HEK293 (cell line): ENCODE data around the gene TEPSIN.

Experiments used
- ZNF23 ChIP-seq: fragments of 450-650 bp; formaldehyde crosslinking; IDR thresholded peaks from 2 replicates; pipeline ENCODE4 v1.5.1; 2016; ENCODE audit warnings: missing biosample characterization, missing genetic modification characterization, borderline replicate concordance
- ZNF274 ChIP-seq, 2 experiments: fragments of 200-500 bp in 1 of 2; fragments of 450-650 bp in 1 of 2; sonication (Bioruptor generic) in 1 of 2; formaldehyde crosslinking in 1 of 2; IDR thresholded peaks; 2 replicates each; pipeline versions ENCODE4 v1.5.1 to v1.6.1; 2014 to 2016; ENCODE audit warnings: borderline replicate concordance in 1 of 2, inconsistent platforms in 1 of 2, low read length in 1 of 2, missing biosample characterization in 1 of 2, missing genetic modification characterization in 1 of 2
- ZNF585B ChIP-seq: fragments of 450-650 bp; formaldehyde crosslinking; IDR thresholded peaks from 2 replicates; pipeline ENCODE4 v1.5.1; 2016; ENCODE audit warnings: missing biosample characterization, missing genetic modification characterization
- ZNF626 ChIP-seq: fragments of 450-650 bp; sonication (Bioruptor Pico); formaldehyde crosslinking; IDR thresholded peaks from 2 replicates; pipeline ENCODE4 v1.5.1; 2018; ENCODE audit warnings: missing biosample characterization, missing genetic modification characterization, inconsistent platforms
- ZNF776 ChIP-seq: fragments of 450-650 bp; formaldehyde crosslinking; IDR thresholded peaks from 2 replicates; pipeline ENCODE4 v1.5.0; 2017; ENCODE audit warnings: missing biosample characterization, missing genetic modification characterization, borderline replicate concordance
- TF ChIP-seq, protein P1 (sequence below): fragments of 450-650 bp; formaldehyde crosslinking; IDR thresholded peaks from 2 replicates; pipeline ENCODE4 v1.5.1; 2016; ENCODE audit warnings: missing biosample characterization, missing genetic modification characterization
- TF ChIP-seq, protein P2 (sequence below): fragments of 450-650 bp; formaldehyde crosslinking; IDR thresholded peaks from 2 replicates; pipeline ENCODE4 v1.5.1; 2017; ENCODE audit warnings: missing biosample characterization, missing genetic modification characterization
- TF ChIP-seq, protein P3 (sequence below): fragments of 450-650 bp; formaldehyde crosslinking; IDR thresholded peaks from 2 replicates; pipeline ENCODE4 v1.5.1; 2016; ENCODE audit warnings: missing biosample characterization, missing genetic modification characterization

DNA sequence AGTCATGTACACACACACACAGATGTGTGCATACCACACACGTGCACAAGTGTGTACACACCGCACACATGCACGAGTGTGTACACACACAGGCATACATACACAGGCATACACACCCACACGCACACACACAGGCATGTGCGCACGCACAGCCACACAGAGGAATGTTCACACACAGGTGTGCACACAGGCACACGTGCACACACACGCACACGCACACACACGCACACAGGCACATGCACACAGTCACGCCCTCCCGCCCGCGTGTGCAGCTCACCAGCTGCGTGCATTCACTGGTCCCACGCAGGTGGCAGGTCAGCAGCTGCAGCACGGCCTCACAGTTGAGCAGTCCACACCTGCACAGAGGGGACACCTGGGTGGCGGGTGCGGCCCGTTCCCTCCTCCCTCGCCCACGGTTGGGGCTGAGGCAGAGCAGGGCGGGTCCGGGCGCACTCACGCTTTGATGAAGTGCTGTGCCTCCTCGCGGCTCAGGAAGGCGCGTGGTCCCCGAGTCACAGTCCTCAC lies 7.7 kb downstream of the TEPSIN start:
- TF ChIP-seq ZNF585B (tag by site-specific recombination) (no peak), ZNF23 (tag by site-specific recombination) (no peak), ZNF776 (no peak), ZNF626 (tag by site-specific recombination) (no peak), ZNF274 (IDR thresholded peaks at IDR 0.05; ENCODE audit: low read length) (no peak), ZNF274 (tag by site-specific recombination; IDR thresholded peaks at IDR 0.05; ENCODE audit: borderline replicate concordance) (no peak)
- TF ChIP-seq, protein P1, sequence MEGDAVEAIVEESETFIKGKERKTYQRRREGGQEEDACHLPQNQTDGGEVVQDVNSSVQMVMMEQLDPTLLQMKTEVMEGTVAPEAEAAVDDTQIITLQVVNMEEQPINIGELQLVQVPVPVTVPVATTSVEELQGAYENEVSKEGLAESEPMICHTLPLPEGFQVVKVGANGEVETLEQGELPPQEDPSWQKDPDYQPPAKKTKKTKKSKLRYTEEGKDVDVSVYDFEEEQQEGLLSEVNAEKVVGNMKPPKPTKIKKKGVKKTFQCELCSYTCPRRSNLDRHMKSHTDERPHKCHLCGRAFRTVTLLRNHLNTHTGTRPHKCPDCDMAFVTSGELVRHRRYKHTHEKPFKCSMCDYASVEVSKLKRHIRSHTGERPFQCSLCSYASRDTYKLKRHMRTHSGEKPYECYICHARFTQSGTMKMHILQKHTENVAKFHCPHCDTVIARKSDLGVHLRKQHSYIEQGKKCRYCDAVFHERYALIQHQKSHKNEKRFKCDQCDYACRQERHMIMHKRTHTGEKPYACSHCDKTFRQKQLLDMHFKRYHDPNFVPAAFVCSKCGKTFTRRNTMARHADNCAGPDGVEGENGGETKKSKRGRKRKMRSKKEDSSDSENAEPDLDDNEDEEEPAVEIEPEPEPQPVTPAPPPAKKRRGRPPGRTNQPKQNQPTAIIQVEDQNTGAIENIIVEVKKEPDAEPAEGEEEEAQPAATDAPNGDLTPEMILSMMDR (tag by site-specific recombination), result no peak
- TF ChIP-seq, protein P2, sequence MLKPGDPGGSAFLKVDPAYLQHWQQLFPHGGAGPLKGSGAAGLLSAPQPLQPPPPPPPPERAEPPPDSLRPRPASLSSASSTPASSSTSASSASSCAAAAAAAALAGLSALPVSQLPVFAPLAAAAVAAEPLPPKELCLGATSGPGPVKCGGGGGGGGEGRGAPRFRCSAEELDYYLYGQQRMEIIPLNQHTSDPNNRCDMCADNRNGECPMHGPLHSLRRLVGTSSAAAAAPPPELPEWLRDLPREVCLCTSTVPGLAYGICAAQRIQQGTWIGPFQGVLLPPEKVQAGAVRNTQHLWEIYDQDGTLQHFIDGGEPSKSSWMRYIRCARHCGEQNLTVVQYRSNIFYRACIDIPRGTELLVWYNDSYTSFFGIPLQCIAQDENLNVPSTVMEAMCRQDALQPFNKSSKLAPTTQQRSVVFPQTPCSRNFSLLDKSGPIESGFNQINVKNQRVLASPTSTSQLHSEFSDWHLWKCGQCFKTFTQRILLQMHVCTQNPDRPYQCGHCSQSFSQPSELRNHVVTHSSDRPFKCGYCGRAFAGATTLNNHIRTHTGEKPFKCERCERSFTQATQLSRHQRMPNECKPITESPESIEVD (tag by site-specific recombination), result no peak
- TF ChIP-seq, protein P3, sequence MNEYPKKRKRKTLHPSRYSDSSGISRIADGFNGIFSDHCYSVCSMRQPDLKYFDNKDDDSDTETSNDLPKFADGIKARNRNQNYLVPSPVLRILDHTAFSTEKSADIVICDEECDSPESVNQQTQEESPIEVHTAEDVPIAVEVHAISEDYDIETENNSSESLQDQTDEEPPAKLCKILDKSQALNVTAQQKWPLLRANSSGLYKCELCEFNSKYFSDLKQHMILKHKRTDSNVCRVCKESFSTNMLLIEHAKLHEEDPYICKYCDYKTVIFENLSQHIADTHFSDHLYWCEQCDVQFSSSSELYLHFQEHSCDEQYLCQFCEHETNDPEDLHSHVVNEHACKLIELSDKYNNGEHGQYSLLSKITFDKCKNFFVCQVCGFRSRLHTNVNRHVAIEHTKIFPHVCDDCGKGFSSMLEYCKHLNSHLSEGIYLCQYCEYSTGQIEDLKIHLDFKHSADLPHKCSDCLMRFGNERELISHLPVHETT (tag by site-specific recombination), result no peak
